WI38 (cell line): Measurements from ENCODE around the gene C6orf118.

Experiments
- H3K4me3 ChIP-seq: 2 replicates; pipeline ENCODE4 v1.5.1; 2011; ENCODE audit warnings: low read depth, mild to moderate bottlenecking, control low read depth, low read length
- CTCF ChIP-seq: IDR thresholded peaks from 2 replicates; pipeline ENCODE4 v1.5.1; 2012; ENCODE audit warnings: low read depth, mild to moderate bottlenecking, control low read depth, low read length

The C6orf118 gene

GRCh38 chr6:165245287-165245686, 64.1 kb downstream of the C6orf118 start:
- no peak overlapping the region for H3K4me3 ChIP-seq
- TF ChIP-seq CTCF: no peak

GRCh38 chr6:165244524-165245247, 64.7 kb downstream of the C6orf118 start:
- no peak for TF ChIP-seq CTCF
- no peak overlapping the region for H3K4me3 ChIP-seq

- H3K4me3 ChIP-seq: no peak overlapping the region
- TF ChIP-seq CTCF: no peak
Measured at GRCh38 chr6:165243801-165244200, 65.6 kb downstream of the C6orf118 start.

- H3K4me3 ChIP-seq: no peak overlapping the region
- TF ChIP-seq CTCF: no peak
Measured at GRCh38 chr6:165236326-165236725, 73.1 kb downstream of the C6orf118 start.

- H3K4me3 ChIP-seq: no peak overlapping the region
- TF ChIP-seq CTCF: no peak
Measured at GRCh38 chr6:165232731-165233488, 76.5 kb downstream of the C6orf118 start.

GRCh38 chr6:165231581-165232561, 77.5 kb downstream of the C6orf118 start:
- no peak overlapping the region for H3K4me3 ChIP-seq
- no peak for TF ChIP-seq CTCF
